ENCODE measurements around the gene ZBTB32. TPM values are rescaled to one million over a fixed set of nuclear protein-coding genes. Genes with fewer than 3 reads are reported as not detected.

ZBTB32 gene
- total RNA-seq, 1 experiment from 2014 or later = not detected

DNA sequence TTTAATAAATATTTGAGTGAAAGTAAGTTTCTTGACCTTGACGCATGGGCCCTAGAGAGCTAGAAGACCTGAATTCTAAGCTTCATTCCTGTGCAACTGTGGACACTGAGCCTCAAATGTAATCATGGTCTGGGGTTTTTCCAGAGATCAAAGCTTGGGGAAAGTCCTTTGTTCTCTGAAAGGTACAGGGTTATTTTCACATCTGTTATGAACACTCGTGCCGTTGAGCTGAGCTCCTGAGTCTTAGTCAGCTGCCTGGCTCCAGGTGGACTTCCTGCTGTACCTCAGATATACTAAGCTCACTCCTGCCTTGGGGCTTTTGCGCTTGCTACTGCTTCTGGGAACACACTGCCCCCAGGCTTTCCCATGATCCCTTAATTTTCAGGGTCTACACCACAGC, 7.5 kb upstream of the ZBTB32 start:
- H3K79me2 ChIP-seq (ENCODE audit: insufficient read depth, low read length) = no peaks in the 10 kb centered on the region
- H3K27ac ChIP-seq (ENCODE audit: low read depth, low read length) = no peak overlapping the region
- H2AFZ ChIP-seq (ENCODE audit: low read depth, low read length, poor library complexity, severe bottlenecking) = no peak overlapping the region
- no TSS peak for BruUV-seq (replicated peaks)
- H3K4me2 ChIP-seq (ENCODE audit: low read length) = no peak overlapping the region
- no peaks in the 10 kb centered on the region for H4K20me1 ChIP-seq (ENCODE audit: insufficient read depth)
- peaks cover 5 to 9% of the 10 kb centered on the region in 2 experiments; a peak in 3 of 4 replicates for H3K4me1 ChIP-seq (ENCODE audit: control insufficient read depth in 1 of 2, insufficient read depth in 2 of 2, low read length in 2 of 2)
- intact Hi-C loops (cut with micrococcal nuclease) = no loop called here
- POLR2A ChIA-PET = no interaction called here
- DNase-seq (ENCODE audit: low read depth, low spot score) = no peak
- H3K36me3 ChIP-seq (ENCODE audit: control insufficient read depth in 1 of 2, insufficient read depth in 2 of 2, low read length in 2 of 2) = no peaks in the 10 kb centered on the region
- no peak for ATAC-seq
- RAD21 ChIA-PET (ENCODE audit: low non-redundant PET in 1 of 2, low total read pairs in 2 of 2, uncharacterized antibody in 2 of 2, unreplicated experiment in 2 of 2) = no interaction called here
- H3K27me3 ChIP-seq (ENCODE audit: insufficient read depth, low read length) = no peaks in the 10 kb centered on the region
- CTCF ChIA-PET = interaction anchor here (1.1 to 1.6 kb wide), 2 partner anchors 14 to 123 kb away, joined by 3 to 4 read pairs; no protein-coding TSS in a partner anchor
- no peak for TF ChIP-seq TCF7L2 (IDR thresholded peaks at IDR 0.05; ENCODE audit: borderline replicate concordance, extremely low read depth, insufficient read depth, insufficient read length)
- TF ChIP-seq RAD21 (IDR thresholded peaks at IDR 0.05; ENCODE audit: low read depth) = no peak
- no peak for TF ChIP-seq POLR2A (IDR thresholded peaks at IDR 0.05; ENCODE audit: borderline replicate concordance, extremely low read depth, insufficient read depth, insufficient read length)
- TF ChIP-seq EZH2 (IDR thresholded peaks at IDR 0.05) = no peak
- TF ChIP-seq POLR2AphosphoS5 (IDR thresholded peaks at IDR 0.05; ENCODE audit: low read depth, low read length) = no peak
- TF ChIP-seq CTCF (IDR thresholded peaks at IDR 0.05 in 2 of 3, conservative IDR thresholded peaks at IDR 0.05 in 1 of 3; ENCODE audit: borderline replicate concordance in 1 of 3, insufficient read depth in 1 of 3, low read depth in 2 of 3, low read length in 2 of 3) = no peak
- TF ChIP-seq SIN3A (IDR thresholded peaks at IDR 0.05; ENCODE audit: low read depth) = no peak
- TF ChIP-seq SRF (IDR thresholded peaks at IDR 0.05; ENCODE audit: low read depth) = no peak
- no peak for TF ChIP-seq ZFX (IDR thresholded peaks at IDR 0.05)
- TF ChIP-seq, protein P1, sequence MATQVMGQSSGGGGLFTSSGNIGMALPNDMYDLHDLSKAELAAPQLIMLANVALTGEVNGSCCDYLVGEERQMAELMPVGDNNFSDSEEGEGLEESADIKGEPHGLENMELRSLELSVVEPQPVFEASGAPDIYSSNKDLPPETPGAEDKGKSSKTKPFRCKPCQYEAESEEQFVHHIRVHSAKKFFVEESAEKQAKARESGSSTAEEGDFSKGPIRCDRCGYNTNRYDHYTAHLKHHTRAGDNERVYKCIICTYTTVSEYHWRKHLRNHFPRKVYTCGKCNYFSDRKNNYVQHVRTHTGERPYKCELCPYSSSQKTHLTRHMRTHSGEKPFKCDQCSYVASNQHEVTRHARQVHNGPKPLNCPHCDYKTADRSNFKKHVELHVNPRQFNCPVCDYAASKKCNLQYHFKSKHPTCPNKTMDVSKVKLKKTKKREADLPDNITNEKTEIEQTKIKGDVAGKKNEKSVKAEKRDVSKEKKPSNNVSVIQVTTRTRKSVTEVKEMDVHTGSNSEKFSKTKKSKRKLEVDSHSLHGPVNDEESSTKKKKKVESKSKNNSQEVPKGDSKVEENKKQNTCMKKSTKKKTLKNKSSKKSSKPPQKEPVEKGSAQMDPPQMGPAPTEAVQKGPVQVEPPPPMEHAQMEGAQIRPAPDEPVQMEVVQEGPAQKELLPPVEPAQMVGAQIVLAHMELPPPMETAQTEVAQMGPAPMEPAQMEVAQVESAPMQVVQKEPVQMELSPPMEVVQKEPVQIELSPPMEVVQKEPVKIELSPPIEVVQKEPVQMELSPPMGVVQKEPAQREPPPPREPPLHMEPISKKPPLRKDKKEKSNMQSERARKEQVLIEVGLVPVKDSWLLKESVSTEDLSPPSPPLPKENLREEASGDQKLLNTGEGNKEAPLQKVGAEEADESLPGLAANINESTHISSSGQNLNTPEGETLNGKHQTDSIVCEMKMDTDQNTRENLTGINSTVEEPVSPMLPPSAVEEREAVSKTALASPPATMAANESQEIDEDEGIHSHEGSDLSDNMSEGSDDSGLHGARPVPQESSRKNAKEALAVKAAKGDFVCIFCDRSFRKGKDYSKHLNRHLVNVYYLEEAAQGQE (IDR thresholded peaks at IDR 0.05; ENCODE audit: low read depth) = no peak
- no peak for TF ChIP-seq YY1 (IDR thresholded peaks at IDR 0.05; ENCODE audit: extremely low read depth, insufficient replicate concordance, low read depth, low read length)
- no peak for TF ChIP-seq ATF3 (IDR thresholded peaks at IDR 0.05)
- H3K9me2 ChIP-seq (ENCODE audit: insufficient read depth) = no peaks in the 10 kb centered on the region
- H3K9me3 ChIP-seq (ENCODE audit: control insufficient read depth in 1 of 2, insufficient read depth in 1 of 2, low read depth in 1 of 2, low read length in 2 of 2) = no peaks in the 10 kb centered on the region
- no peak overlapping the region for H3K4me3 ChIP-seq (replicated peaks in 1 of 2; ENCODE audit: low read depth in 1 of 2, low read length in 2 of 2)
- no peak overlapping the region for H3K9ac ChIP-seq (ENCODE audit: low read length)

All from HCT116 (cell line).